Mesenchymal stem cell (in vitro differentiated cells and primary cell): ENCODE results near the gene RIPK1.

Experiments used
- DNase-seq: peaks from one replicate; pipeline ENCODE4 v3.0.0-alpha.2; 2013
- H2AFZ ChIP-seq: one replicate; pipeline ENCODE4 v1.6.1; 2013; ENCODE audit warnings: low read depth, mild to moderate bottlenecking, control low read depth, inconsistent platforms, low read length, moderate library complexity
- H2AK5ac ChIP-seq: 2 replicates; pipeline ENCODE4 v1.6.1; 2013; ENCODE audit warnings: low read length, moderate library complexity, mild to moderate bottlenecking, inconsistent platforms; ENCODE audit not compliant: severe bottlenecking
- H2BK120ac ChIP-seq: one replicate; pipeline ENCODE4 v1.6.1; 2013; ENCODE audit warnings: low read depth, mild to moderate bottlenecking, inconsistent platforms, low read length, moderate library complexity
- H2BK12ac ChIP-seq, 2 experiments: one replicate each; pipeline ENCODE4 v1.6.1; 2013; ENCODE audit warnings: inconsistent platforms in 2 of 2, low read length in 2 of 2, mild to moderate bottlenecking in 2 of 2, moderate library complexity in 2 of 2, control low read depth in 1 of 2
- H2BK15ac ChIP-seq: one replicate; pipeline ENCODE4 v1.6.1; 2013; ENCODE audit warnings: mild to moderate bottlenecking, low read depth, inconsistent platforms; ENCODE audit not compliant: poor library complexity, severe bottlenecking
- H2BK5ac ChIP-seq: 2 replicates; pipeline ENCODE4 v1.6.1; 2013; ENCODE audit warnings: low read depth, mild to moderate bottlenecking, low read length, control low read depth, inconsistent platforms; ENCODE audit not compliant: poor library complexity, severe bottlenecking
- H3K14ac ChIP-seq, 2 experiments: one replicate each; pipeline ENCODE4 v1.6.1; 2013; ENCODE audit warnings: inconsistent platforms in 2 of 2, low read length in 2 of 2, control low read depth in 1 of 2, mild to moderate bottlenecking in 1 of 2, moderate library complexity in 1 of 2
- H3K18ac ChIP-seq, 2 experiments: one replicate each; pipeline ENCODE4 v1.6.1; 2013; ENCODE audit warnings: inconsistent platforms in 2 of 2, low read length in 2 of 2, control low read depth in 1 of 2, low read depth in 1 of 2, mild to moderate bottlenecking in 1 of 2
- H3K23ac ChIP-seq, 2 experiments: one replicate each; pipeline ENCODE4 v1.6.1; 2013; ENCODE audit warnings: inconsistent platforms in 2 of 2, low read length in 2 of 2, mild to moderate bottlenecking in 2 of 2, moderate library complexity in 2 of 2, control low read depth in 1 of 2
- H3K27ac ChIP-seq: 2 replicates; pipeline ENCODE4 v1.5.1; 2013; ENCODE audit warnings: mild to moderate bottlenecking, moderate library complexity, low read length, control low read depth, inconsistent platforms; ENCODE audit not compliant: poor library complexity, severe bottlenecking
- H3K27me3 ChIP-seq, 2 experiments: 2 replicates each; pipeline versions ENCODE4 v1.6.1 to v1.7.0; 2013; ENCODE audit warnings: low read length in 2 of 2, mild to moderate bottlenecking in 2 of 2, moderate library complexity in 2 of 2, control low read depth in 1 of 2, inconsistent platforms in 1 of 2; ENCODE audit not compliant: control insufficient read depth in 1 of 2, insufficient read depth in 1 of 2
- H3K36me3 ChIP-seq, 2 experiments: 2 replicates each; pipeline versions ENCODE4 v1.6.1 to v1.7.0; 2013; ENCODE audit warnings: low read length in 2 of 2, control low read depth in 1 of 2, inconsistent platforms in 1 of 2, low read depth in 1 of 2, mild to moderate bottlenecking in 1 of 2; ENCODE audit not compliant: insufficient read depth in 2 of 2, control insufficient read depth in 1 of 2
- H3K4ac ChIP-seq, 2 experiments: one replicate each; pipeline ENCODE4 v1.6.1; 2013; ENCODE audit warnings: inconsistent platforms in 2 of 2, low read length in 2 of 2, mild to moderate bottlenecking in 2 of 2, moderate library complexity in 2 of 2, control low read depth in 1 of 2, low read depth in 1 of 2
- H3K4me1 ChIP-seq: 2 replicates; pipeline ENCODE4 v1.6.1; 2013; ENCODE audit warnings: low read depth, low read length, control low read depth; ENCODE audit not compliant: control insufficient read depth, insufficient read depth
- H3K4me2 ChIP-seq: 2 replicates; pipeline ENCODE4 v1.6.1; 2013; ENCODE audit warnings: low read length, mild to moderate bottlenecking, inconsistent platforms; ENCODE audit not compliant: poor library complexity, severe bottlenecking
- H3K4me3 ChIP-seq, 2 experiments: 2 replicates each; pipeline versions ENCODE4 v1.5.1 to v1.7.0; 2013; ENCODE audit warnings: low read length in 2 of 2, mild to moderate bottlenecking in 2 of 2, control low read depth in 1 of 2, low read depth in 1 of 2; ENCODE audit not compliant: insufficient read depth in 1 of 2
- H3K79me1 ChIP-seq: replicated peaks from 2 replicates; pipeline ENCODE4 v1.6.1; 2013; ENCODE audit warnings: mild to moderate bottlenecking, control low read depth, low read length, inconsistent platforms; ENCODE audit not compliant: poor library complexity, severe bottlenecking
- H3K9ac ChIP-seq: 2 replicates; pipeline ENCODE4 v1.7.0; 2013; ENCODE audit warnings: mild to moderate bottlenecking, low read length, moderate library complexity
- H3K9me3 ChIP-seq: 2 replicates; pipeline ENCODE4 v1.7.0; 2013; ENCODE audit warnings: mild to moderate bottlenecking, low read length; ENCODE audit not compliant: control insufficient read depth
- H4K8ac ChIP-seq: one replicate; pipeline ENCODE4 v1.6.1; 2013; ENCODE audit warnings: inconsistent platforms, mild to moderate bottlenecking, low read length, moderate library complexity
- H4K91ac ChIP-seq: one replicate; pipeline ENCODE4 v1.6.1; 2013; ENCODE audit warnings: mild to moderate bottlenecking, low read length, inconsistent platforms
- WGBS: methylation state at CpG from one replicate; pipeline ENCODE4 v1.1.7; 2013; ENCODE audit warnings: mixed read lengths; 5-methylcytosine and 5-hydroxymethylcytosine counted together

RIPK1 gene

GRCh38 chr6:3081960-3082359 lies 13.7 kb downstream of the RIPK1 start:
- Histone ChIP-seq H3K18ac (no peak overlapping the region), H2AK5ac (no peak overlapping the region), H2BK12ac (no peak overlapping the region), H4K8ac (no peak overlapping the region), H3K79me1 (peaks cover 43% of the 10 kb centered on the region), H3K9me3 (no peaks in the 10 kb centered on the region), H2AFZ (no peak overlapping the region), H3K36me3 (peaks cover 43 to 93% of the 10 kb centered on the region in 2 experiments), H3K9ac (no peak overlapping the region), H2BK5ac (no peak overlapping the region), H3K27ac (no peak overlapping the region), H2BK120ac (no peak overlapping the region), H3K4me1 (no peaks in the 10 kb centered on the region), H3K4ac (no peak overlapping the region), H3K23ac (no peak overlapping the region), H2BK15ac (no peak overlapping the region), H3K27me3 (no peaks in the 10 kb centered on the region), H4K91ac (no peak overlapping the region), H3K4me2 (no peak overlapping the region), H3K4me3 (no peak overlapping the region), H3K14ac (no peak overlapping the region)
- no peak for DNase-seq
- 97% methylated on average over 5 of the region's 5 CpGs for WGBS

- DNase-seq = no peak
- peaks cover 33% of the 10 kb centered on the region for H3K79me1 ChIP-seq
- H2BK5ac ChIP-seq = no peak overlapping the region
- H3K9me3 ChIP-seq = no peaks in the 10 kb centered on the region
- no peak overlapping the region for H3K27ac ChIP-seq
- peaks cover 36 to 73% of the 10 kb centered on the region in 2 experiments for H3K36me3 ChIP-seq
- H3K23ac ChIP-seq = no peak overlapping the region
- H3K14ac ChIP-seq = no peak overlapping the region
- no peak overlapping the region for H3K18ac ChIP-seq
- H4K8ac ChIP-seq = no peak overlapping the region
- no peaks in the 10 kb centered on the region for H3K27me3 ChIP-seq
- H2BK15ac ChIP-seq = no peak overlapping the region
- over 99% methylated on average over 4 of the region's 4 CpGs for WGBS
- H2BK12ac ChIP-seq = no peak overlapping the region
- H3K9ac ChIP-seq = peak overlapping the region; percentile 31
- H2BK120ac ChIP-seq = no peak overlapping the region
- H3K4ac ChIP-seq = no peak overlapping the region
- no peak overlapping the region for H2AFZ ChIP-seq
- H4K91ac ChIP-seq = no peak overlapping the region
- H3K4me1 ChIP-seq = peaks cover 4% of the 10 kb centered on the region
- no peak overlapping the region for H3K4me2 ChIP-seq
- H2AK5ac ChIP-seq = no peak overlapping the region
- H3K4me3 ChIP-seq = no peak overlapping the region
Observed at GRCh38 chr6:3085074-3085473, 16.8 kb downstream of the RIPK1 start.

GRCh38 chr6:3086282-3086946 lies 18.1 kb downstream of the RIPK1 start:
- Histone ChIP-seq H2BK5ac (no peak overlapping the region), H2AFZ (no peak overlapping the region), H3K27me3 (no peaks in the 10 kb centered on the region), H2BK15ac (no peak overlapping the region), H4K8ac (no peak overlapping the region), H3K14ac (no peak overlapping the region), H3K23ac (no peak overlapping the region), H3K9ac (no peak overlapping the region), H2BK120ac (no peak overlapping the region), H3K79me1 (peaks cover 31% of the 10 kb centered on the region), H2BK12ac (no peak overlapping the region), H3K9me3 (no peaks in the 10 kb centered on the region), H3K4me3 (no peak overlapping the region), H2AK5ac (no peak overlapping the region), H3K18ac (no peak overlapping the region), H3K36me3 (peaks cover 35 to 66% of the 10 kb centered on the region in 2 experiments), H3K4me2 (no peak overlapping the region), H3K4me1 (peaks cover 4% of the 10 kb centered on the region), H4K91ac (no peak overlapping the region), H3K27ac (no peak overlapping the region), H3K4ac (no peak overlapping the region)
- no peak for DNase-seq
- WGBS = 53% methylated on average over 5 of the region's 7 CpGs

GRCh38 chr6:3088446-3088845 lies 20.2 kb downstream of the RIPK1 start:
- Histone ChIP-seq H3K36me3 (peaks cover 23 to 49% of the 10 kb centered on the region in 2 experiments), H3K18ac (peak overlapping the region in 1 of 2 experiments; percentile 71), H2BK12ac (peak overlapping the region in 1 of 2 experiments; percentile 23), H4K91ac (no peak overlapping the region), H2AFZ (no peak overlapping the region), H3K14ac (no peak overlapping the region), H2BK15ac (no peak overlapping the region), H3K9me3 (no peaks in the 10 kb centered on the region), H3K4me2 (peak overlapping the region; percentile 1), H3K4me1 (peaks cover 4% of the 10 kb centered on the region), H3K4me3 (peak overlapping the region in 1 of 2 experiments; percentile 4), H3K23ac (no peak overlapping the region), H3K27me3 (no peaks in the 10 kb centered on the region), H2BK5ac (no peak overlapping the region), H2BK120ac (peak overlapping the region; percentile 27), H3K79me1 (peaks cover 21% of the 10 kb centered on the region), H3K27ac (peak overlapping the region; percentile 53), H3K9ac (peak overlapping the region; percentile 75), H3K4ac (no peak overlapping the region), H4K8ac (no peak overlapping the region), H2AK5ac (peak overlapping the region; percentile 10)
- 100% methylated on average over 4 of the region's 4 CpGs for WGBS
- DNase-seq = no peak
